OCI-LY1 (cell line): ENCODE results near the gene PDZD2.

ENCODE experiments used
- H2AFZ ChIP-seq: fragments of 200-600 bp; sonication (generic), shearing (Covaris generic); 2 replicates; pipeline ENCODE4 v1.6.0; 2014; ENCODE audit warnings: antibody characterized with exemption, mild to moderate bottlenecking, low read length
- H3F3A ChIP-seq: fragments of 200-600 bp; sonication (generic), shearing (Covaris generic); 2 replicates; pipeline ENCODE4 v1.6.0; 2014; ENCODE audit warnings: mild to moderate bottlenecking, antibody characterized with exemption, low read length, moderate library complexity; ENCODE audit not compliant: insufficient read depth
- H3K27ac ChIP-seq: fragments of 200-600 bp; sonication (generic); 2 replicates; pipeline ENCODE4 v1.5.1; 2014; ENCODE audit warnings: low read length, mixed run types, mild to moderate bottlenecking, low read depth; ENCODE audit not compliant: poor library complexity, severe bottlenecking
- H3K27me3 ChIP-seq: fragments of 200-600 bp; sonication (generic); 2 replicates; pipeline ENCODE4 v1.6.0; 2014; ENCODE audit warnings: antibody characterized with exemption, mild to moderate bottlenecking, low read length, moderate library complexity; ENCODE audit not compliant: insufficient read depth
- H3K36me3 ChIP-seq: fragments of 200-600 bp; sonication (generic); 2 replicates; pipeline ENCODE4 v1.6.1; 2014; ENCODE audit warnings: mild to moderate bottlenecking, antibody characterized with exemption, low read length, moderate library complexity, mixed read lengths; ENCODE audit not compliant: insufficient read depth
- H3K4me1 ChIP-seq: fragments of 200-600 bp; sonication (generic); 2 replicates; pipeline ENCODE4 v1.5.1; 2014; ENCODE audit warnings: mild to moderate bottlenecking, low read length, moderate library complexity; ENCODE audit not compliant: insufficient read depth, severe bottlenecking
- H3K4me2 ChIP-seq: fragments of 200-600 bp; sonication (generic), shearing (Covaris generic); 2 replicates; pipeline ENCODE4 v1.6.1; 2014; ENCODE audit warnings: low read length
- H3K4me3 ChIP-seq: fragments of 200-600 bp; sonication (generic); 2 replicates; pipeline ENCODE4 v1.5.1; 2014; ENCODE audit warnings: low read length, low read depth, mild to moderate bottlenecking, mixed read lengths; ENCODE audit not compliant: poor library complexity, severe bottlenecking
- H3K79me2 ChIP-seq: fragments of 200-600 bp; shearing (Covaris generic); 2 replicates; pipeline ENCODE4 v1.6.1; 2016; ENCODE audit warnings: mixed run types, low read length, mixed read lengths; ENCODE audit not compliant: insufficient read depth
- H3K9ac ChIP-seq: fragments of 200-600 bp; sonication (generic), shearing (Covaris generic); 2 replicates; pipeline ENCODE4 v1.6.1; 2014; ENCODE audit warnings: mild to moderate bottlenecking, low read length, mixed read lengths
- H3K9me2 ChIP-seq: fragments of 200-600 bp; sonication (generic), shearing (Covaris generic); 2 replicates; pipeline ENCODE4 v1.6.1; 2014; ENCODE audit warnings: low read depth, mild to moderate bottlenecking, low read length, mixed read lengths
- H3K9me3 ChIP-seq: fragments of 200-600 bp; shearing (Covaris generic); 2 replicates; pipeline ENCODE4 v1.6.1; 2014; ENCODE audit warnings: low read length, mixed read lengths
- H4K20me1 ChIP-seq: fragments of 200-600 bp; sonication (generic), shearing (Covaris generic); 2 replicates; pipeline ENCODE4 v1.6.0; 2016; ENCODE audit warnings: mild to moderate bottlenecking, low read length; ENCODE audit not compliant: insufficient read depth
- CTCF ChIP-seq: fragments of 200-600 bp; sonication (generic), shearing (Covaris generic); IDR thresholded peaks from 2 replicates; pipeline ENCODE4 v1.5.1; 2017; ENCODE audit warnings: mild to moderate bottlenecking, antibody characterized with exemption, low read length, moderate library complexity, mixed read lengths
- EZH2 ChIP-seq: fragments of 200-600 bp; sonication (generic), shearing (Covaris generic); IDR thresholded peaks from 2 replicates; pipeline ENCODE4 v1.8.0; 2017; ENCODE audit warnings: borderline replicate concordance, mixed run types, mild to moderate bottlenecking, antibody characterized with exemption, low read length, moderate library complexity, mixed read lengths

The PDZD2 gene

GRCh38 chr5:31916327-31916726 lies 277.4 kb downstream of the PDZD2 start:
- no peaks in the 10 kb centered on the region for H3F3A ChIP-seq
- no peak overlapping the region for H3K9ac ChIP-seq
- no peak overlapping the region for H2AFZ ChIP-seq
- H3K27ac ChIP-seq, result no peak overlapping the region
- H3K79me2 ChIP-seq, result no peaks in the 10 kb centered on the region
- no peaks in the 10 kb centered on the region for H3K9me3 ChIP-seq
- H3K4me2 ChIP-seq, result no peak overlapping the region
- no peaks in the 10 kb centered on the region for H3K27me3 ChIP-seq
- H4K20me1 ChIP-seq, result no peaks in the 10 kb centered on the region
- no peak overlapping the region for H3K4me3 ChIP-seq
- no peak for TF ChIP-seq EZH2
- no peak for TF ChIP-seq CTCF
- H3K36me3 ChIP-seq, result no peaks in the 10 kb centered on the region
- no peaks in the 10 kb centered on the region for H3K9me2 ChIP-seq
- H3K4me1 ChIP-seq, result no peaks in the 10 kb centered on the region

- Histone ChIP-seq H3K4me3 (no peak overlapping the region), H3F3A (no peaks in the 10 kb centered on the region), H3K9me2 (no peaks in the 10 kb centered on the region), H3K4me2 (no peak overlapping the region), H4K20me1 (no peaks in the 10 kb centered on the region), H3K9me3 (no peaks in the 10 kb centered on the region), H3K4me1 (no peaks in the 10 kb centered on the region), H3K36me3 (no peaks in the 10 kb centered on the region), H3K79me2 (no peaks in the 10 kb centered on the region), H3K27ac (no peak overlapping the region), H3K9ac (no peak overlapping the region), H2AFZ (no peak overlapping the region), H3K27me3 (no peaks in the 10 kb centered on the region; the same call in 1 of the 2 replicates)
- no peak for TF ChIP-seq EZH2
- no peak for TF ChIP-seq CTCF
Measured at GRCh38 chr5:31918739-31919138, 279.8 kb downstream of the PDZD2 start.

GRCh38 chr5:31921852-31922305 lies 282.9 kb downstream of the PDZD2 start:
- no peak for TF ChIP-seq CTCF
- TF ChIP-seq EZH2, result no peak

More at GRCh38 chr5:31921852-31922305, 282.9 kb downstream of the PDZD2 start:
- no peak overlapping the region for H3K4me2 ChIP-seq
- H3K79me2 ChIP-seq, result no peaks in the 10 kb centered on the region
- H4K20me1 ChIP-seq, result no peaks in the 10 kb centered on the region
- H2AFZ ChIP-seq, result no peak overlapping the region
- no peaks in the 10 kb centered on the region for H3K36me3 ChIP-seq
- no peak overlapping the region for H3K27ac ChIP-seq
- no peak overlapping the region for H3K9ac ChIP-seq
- H3K4me1 ChIP-seq, result no peaks in the 10 kb centered on the region
- H3K9me2 ChIP-seq, result no peaks in the 10 kb centered on the region
- no peaks in the 10 kb centered on the region for H3K9me3 ChIP-seq
- no peaks in the 10 kb centered on the region for H3F3A ChIP-seq
- H3K27me3 ChIP-seq, result no peaks in the 10 kb centered on the region; the same call in 1 of the 2 replicates
- no peak overlapping the region for H3K4me3 ChIP-seq
